SJCRH30 (cell line): ENCODE data around the gene PRAC1. TPM values are rescaled to one million over a fixed set of nuclear protein-coding genes. Genes with fewer than 3 reads are reported as not detected.

Experiments
- total RNA-seq: library from RNA; depleted of rRNA; stranded (reverse); fragments of >200 nt; shearing (Covaris generic); gene quantifications from 2 replicates; pipeline ENCODE4 v1.2.3, GENCODE V29; 2014; rRNA removed

The PRAC1 gene
- total RNA-seq, 1 experiment from 2014 or later: not detected

Other genes with a start within 250 kb of the PRAC1 start
- not detected in 2 replicates for gene HOXB1, start 191.5 kb downstream of the PRAC1 start, total RNA-seq
- gene HOXB2, start 177.4 kb downstream of the PRAC1 start, total RNA-seq: 5.9 and 7.6 TPM in 2 replicates
- 3.7 and 4.3 TPM in 2 replicates for gene HOXB4, start 144.2 kb downstream of the PRAC1 start, total RNA-seq
- gene HOXB3, start 132.3 kb downstream of the PRAC1 start, total RNA-seq: 7.4 and 8.8 TPM in 2 replicates
- 0.51 and 0.61 TPM in 2 replicates for gene HOXB5, start 128.7 kb downstream of the PRAC1 start, total RNA-seq
- gene HOXB6, start 117.5 kb downstream of the PRAC1 start, total RNA-seq: 6.2 and 7.5 TPM in 2 replicates
- 18.8 and 23.1 TPM in 2 replicates for gene HOXB7, start 111.5 kb downstream of the PRAC1 start, total RNA-seq
- 0.13 and 0.38 TPM in 2 replicates for gene HOXB8, start 107.2 kb downstream of the PRAC1 start, total RNA-seq
- gene HOXB9, start 96.2 kb downstream of the PRAC1 start, total RNA-seq: 2.5 and 4.0 TPM in 2 replicates
- 0.56 and 0.59 TPM in 2 replicates for gene PRAC2, start 667 bp upstream of the PRAC1 start, total RNA-seq
- gene HOXB13, start 6.2 kb upstream of the PRAC1 start, total RNA-seq: 8.3 and 9.2 TPM in 2 replicates
- 1.4 and 2.7 TPM in 2 replicates for gene TTLL6, start 94.7 kb upstream of the PRAC1 start, total RNA-seq
- gene CALCOCO2, start 108.5 kb upstream of the PRAC1 start, total RNA-seq: 44.8 and 48.3 TPM in 2 replicates
- 143 and 185 TPM in 2 replicates for gene ATP5MC1, start 170.3 kb upstream of the PRAC1 start, total RNA-seq
- 62.2 and 64.5 TPM in 2 replicates for gene UBE2Z, start 185.9 kb upstream of the PRAC1 start, total RNA-seq
- gene SNF8, start 222.3 kb upstream of the PRAC1 start, total RNA-seq: 135 and 141 TPM in 2 replicates
- 0.16 and 0.91 TPM in 2 replicates for gene GIP, start 246.1 kb upstream of the PRAC1 start, total RNA-seq